Right renal pelvis (tissue), 4 donors: ENCODE measurements around the gene CCNJ. TPM values are rescaled to one million over a fixed set of nuclear protein-coding genes. Genes with fewer than 3 reads are reported as not detected.
"Not testable (repeated sequence)": the region's sequence is repeated elsewhere in the genome, so short reads cannot be mapped to it uniquely, and the experiment has no call there.

Source experiments
- DNase-seq, 4 donors: peaks; one replicate each; pipeline ENCODE4 v3.0.0-alpha.2; 2013; ENCODE audit warnings: low read depth in 4 of 4, low spot score in 3 of 4, missing footprints in 1 of 4
- polyA plus RNA-seq, 4 donors: library from polyadenylated mRNA; unstranded; fragments of 120-200 nt; gene quantifications; one replicate each; pipeline ENCODE4 v1.2.1, GENCODE V29; 2013; ENCODE audit not compliant: insufficient read length in 4 of 4

The CCNJ gene
- polyA plus RNA-seq, result 10 to 100 TPM; 15.9 to 20.6 (median 18.7) TPM

- peak; percentile 77 to 83 (median 79) for DNase-seq
Measured at GRCh38 chr10:96043033-96043892, at the start of gene CCNJ. Gene CCNJ (plus strand): TSS chr10:96043583. CDS start chr10:96044394, 811 bp downstream.

DNA sequence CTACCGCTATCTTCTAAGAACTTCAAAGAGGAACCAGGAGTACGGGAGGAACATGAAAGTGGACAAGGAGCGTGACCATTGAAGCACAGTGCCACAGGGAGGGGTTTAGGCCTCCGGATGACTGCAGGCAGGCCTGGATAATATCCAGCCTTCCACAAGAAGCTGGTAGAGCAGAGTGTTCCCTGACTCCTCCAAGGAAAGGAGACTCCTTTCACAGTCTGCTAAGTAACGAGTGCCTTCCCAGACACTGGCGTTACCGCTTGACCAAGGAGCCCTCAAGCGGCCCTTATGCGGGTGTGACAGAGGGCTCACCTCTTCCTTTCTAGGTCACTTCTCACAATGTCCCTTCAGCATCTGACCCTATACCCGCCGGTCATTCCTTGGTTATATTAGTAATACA, 49.0 kb upstream of the CCNJ start:
- DNase-seq, result not testable (repeated sequence)

- no peak for DNase-seq
Measured at GRCh38 chr10:95998255-95998784, 45.1 kb upstream of the CCNJ start.

GRCh38 chr10:96013956-96014355, 29.4 kb upstream of the CCNJ start:
- DNase-seq, result no peak

DNA sequence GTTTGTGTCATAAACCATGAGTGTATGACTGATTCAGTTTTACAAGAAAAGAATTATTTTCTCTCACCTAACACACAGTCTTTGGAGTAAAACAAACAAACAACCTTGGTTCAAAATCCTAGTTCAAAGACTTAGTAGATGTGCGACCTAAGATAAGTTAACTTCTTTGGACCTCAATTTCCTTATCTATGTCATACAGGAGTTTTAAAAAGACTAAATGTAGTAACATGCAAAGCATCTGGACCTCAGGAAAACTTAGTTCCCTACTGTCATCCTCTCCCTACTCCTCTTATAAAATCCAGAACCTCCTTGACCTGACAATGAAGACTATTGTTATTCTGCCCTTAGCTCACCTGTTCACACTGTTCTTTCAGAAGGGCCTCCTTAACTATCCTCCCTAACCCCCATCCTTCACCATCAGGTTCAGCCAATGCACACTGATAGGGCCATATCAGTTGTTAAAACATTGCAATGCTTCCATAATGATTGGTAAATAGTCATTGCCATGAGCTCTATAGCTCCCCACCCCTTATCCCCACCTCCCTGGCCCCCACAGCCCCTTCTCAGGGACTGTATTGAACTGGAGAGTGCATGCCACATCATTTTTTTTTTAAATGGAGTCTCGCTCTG, 28.8 kb upstream of the CCNJ start:
- DNase-seq, result no peak

DNA sequence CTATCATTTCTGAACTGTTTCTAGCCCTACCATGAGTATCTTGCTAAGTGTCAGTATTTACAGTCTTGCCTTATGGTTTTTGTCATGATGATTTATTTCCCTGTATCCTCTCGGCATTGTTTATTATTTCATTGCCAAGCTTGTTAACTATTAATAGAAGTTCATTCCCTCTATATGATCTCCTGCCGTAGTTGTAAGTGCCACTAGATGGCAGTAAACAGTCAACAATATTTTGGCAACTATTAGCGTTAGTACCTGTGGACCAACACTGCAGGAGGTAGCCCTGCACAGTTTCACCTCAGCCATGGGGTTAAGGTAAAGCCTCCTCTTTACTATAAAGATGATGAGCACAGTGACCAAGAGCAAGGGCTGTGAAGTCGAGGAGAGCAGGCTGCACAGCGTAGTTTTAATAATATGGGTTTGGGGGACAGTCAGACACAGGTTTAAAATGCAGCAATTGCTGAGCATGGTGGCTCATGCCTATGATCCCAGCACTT, 26.1 kb upstream of the CCNJ start:
- peak; percentile 73 to 81 (median 78) for DNase-seq

DNA sequence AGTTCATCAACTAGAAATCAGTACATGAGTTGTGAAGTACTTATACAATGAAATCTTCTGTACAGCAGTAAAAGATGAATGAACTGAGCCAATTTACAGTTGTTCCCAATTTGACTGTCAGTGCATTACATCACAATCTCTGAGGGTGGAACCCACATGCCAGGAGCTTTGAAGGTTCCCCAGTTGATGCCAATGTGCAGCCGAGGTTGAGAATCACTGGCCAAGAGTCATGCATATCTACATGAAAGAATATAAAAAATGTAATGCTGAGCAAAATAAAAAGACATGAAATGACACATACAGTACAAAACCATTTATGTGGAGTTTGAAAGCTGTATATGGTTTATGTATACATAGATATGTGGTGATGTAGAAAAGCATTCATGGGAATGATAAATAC, 22.1 kb upstream of the CCNJ start:
- DNase-seq, result no peak

- DNase-seq, result no peak
Measured at GRCh38 chr10:96022739-96023138, 20.6 kb upstream of the CCNJ start.

- DNase-seq, result no peak
Measured at GRCh38 chr10:96023168-96023567, 20.2 kb upstream of the CCNJ start.

DNA sequence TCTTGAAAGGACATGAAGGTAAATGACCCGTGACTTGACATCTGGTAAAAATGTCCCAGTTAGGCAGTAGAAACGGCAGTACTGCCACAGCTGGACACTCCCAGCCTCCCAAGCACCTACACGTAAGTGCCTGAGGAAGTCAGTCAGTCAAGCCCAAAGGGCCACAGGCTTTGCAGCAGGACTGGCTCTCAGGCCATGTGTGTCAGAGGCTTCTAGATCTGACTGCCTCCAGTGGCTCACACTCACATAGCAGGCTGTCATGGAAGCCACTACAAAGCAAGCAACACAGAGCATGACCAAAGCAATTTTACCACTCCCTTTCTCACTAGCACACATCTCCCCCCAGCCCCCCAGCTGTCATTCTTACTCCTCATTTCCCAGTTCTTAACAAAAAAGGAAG, 17.8 kb upstream of the CCNJ start:
- no peak for DNase-seq

GRCh38 chr10:96034625-96035024, 8.8 kb upstream of the CCNJ start:
- no peak for DNase-seq

- no peak for DNase-seq
Measured at GRCh38 chr10:96038476-96039387, 4.7 kb upstream of the CCNJ start.

GRCh38 chr10:96041146-96041545, 2.2 kb upstream of the CCNJ start:
- DNase-seq, result no peak

DNA sequence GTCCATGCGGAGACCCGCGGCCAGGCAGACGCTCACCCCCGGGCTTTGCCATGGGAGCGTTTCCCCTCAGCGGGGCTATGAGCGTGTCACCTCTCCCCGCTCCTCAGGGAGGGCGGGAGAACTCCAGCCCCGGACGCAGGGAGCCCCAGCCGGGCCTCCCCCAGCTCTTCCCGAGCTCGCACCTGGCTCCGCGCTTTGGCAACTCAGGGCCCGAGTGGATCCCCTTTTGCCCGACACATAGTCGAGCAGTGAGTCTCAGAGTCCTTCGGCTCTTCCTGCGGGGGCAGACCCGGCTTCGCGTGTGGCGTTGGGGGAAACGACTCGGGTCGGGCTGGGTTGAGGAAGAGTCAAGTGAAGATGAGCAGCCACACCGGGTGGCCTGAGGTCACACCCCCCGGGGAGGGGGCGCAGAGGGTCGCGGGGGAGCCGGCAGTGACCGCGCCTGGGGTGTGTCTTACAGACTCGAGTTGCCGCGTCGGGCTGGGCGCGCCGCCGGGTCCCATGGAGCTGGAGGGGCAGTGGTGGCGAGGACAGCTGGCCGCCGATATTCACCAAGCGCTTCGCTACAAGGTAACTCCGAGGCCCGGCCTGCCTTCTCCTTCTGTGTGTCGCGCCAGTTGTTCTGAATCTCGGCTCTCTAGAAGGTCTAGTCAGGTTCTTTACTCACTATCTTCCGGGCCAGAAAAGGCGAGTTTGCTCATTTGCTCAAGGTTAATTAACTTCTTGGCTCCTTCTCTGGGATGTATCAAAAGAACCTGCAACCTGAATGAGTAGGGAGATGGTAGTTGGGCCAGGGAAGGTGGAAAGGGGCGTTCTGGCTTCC, 721 bp downstream of the CCNJ start:
- peak in 3 of 4 donors; percentile 20 to 53 (median 36) for DNase-seq

GRCh38 chr10:96044736-96045135, 1.4 kb downstream of the CCNJ start:
- peak in 1 of 4 donors; percentile 22 for DNase-seq

- no peak for DNase-seq
Measured at GRCh38 chr10:96046546-96046945, 3.2 kb downstream of the CCNJ start.

DNA sequence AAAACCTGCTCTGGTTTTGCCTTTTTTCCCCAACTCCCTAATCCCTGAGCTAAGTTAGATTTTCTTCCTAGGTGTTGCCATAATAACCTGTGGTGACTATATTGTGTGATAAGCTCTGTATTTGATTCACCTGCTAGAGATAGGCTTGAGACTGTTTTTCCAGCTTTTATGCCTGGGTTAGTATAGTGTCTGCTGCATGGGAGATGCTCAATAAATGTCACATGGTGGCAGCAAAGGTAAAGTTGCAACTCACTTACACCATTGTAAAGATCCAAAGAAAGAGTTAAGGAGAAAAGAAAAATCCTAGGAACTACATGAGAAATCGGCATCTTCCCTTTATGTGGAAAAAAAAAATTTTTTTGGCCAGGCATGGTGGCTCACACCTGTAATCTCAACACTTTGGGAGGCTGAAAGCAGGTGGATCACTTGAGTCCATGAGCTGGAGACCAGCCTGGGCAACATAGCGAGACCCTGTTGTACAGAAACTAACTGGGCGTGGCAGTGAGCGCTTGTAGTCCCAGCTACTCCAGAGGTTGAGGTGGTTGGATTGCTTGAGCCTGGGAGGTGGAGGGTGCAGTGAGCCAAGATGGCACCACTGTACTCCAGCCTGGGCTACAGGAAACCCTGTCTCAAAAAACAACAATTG, 3.7 kb downstream of the CCNJ start:
- no peak for DNase-seq

DNA sequence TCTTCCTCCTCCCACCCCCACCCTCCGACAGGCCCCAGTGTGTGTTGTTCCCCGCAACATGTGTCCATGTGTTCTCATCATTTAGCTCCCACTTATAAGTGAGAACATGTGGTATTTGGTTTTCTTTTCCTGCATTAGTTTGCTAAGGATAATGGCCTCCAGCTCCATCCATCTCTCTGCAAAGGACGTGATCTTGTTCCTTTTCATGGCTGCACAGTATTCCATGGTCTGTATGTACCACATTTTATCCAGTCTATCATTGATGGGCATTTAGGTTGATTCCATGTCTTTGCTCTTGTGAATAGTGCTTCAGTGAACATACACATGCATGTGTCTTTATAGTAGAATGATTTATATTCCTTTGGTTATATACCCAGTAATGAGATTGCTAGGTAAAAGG, 4.5 kb downstream of the CCNJ start:
- DNase-seq, result not testable (repeated sequence)

DNA sequence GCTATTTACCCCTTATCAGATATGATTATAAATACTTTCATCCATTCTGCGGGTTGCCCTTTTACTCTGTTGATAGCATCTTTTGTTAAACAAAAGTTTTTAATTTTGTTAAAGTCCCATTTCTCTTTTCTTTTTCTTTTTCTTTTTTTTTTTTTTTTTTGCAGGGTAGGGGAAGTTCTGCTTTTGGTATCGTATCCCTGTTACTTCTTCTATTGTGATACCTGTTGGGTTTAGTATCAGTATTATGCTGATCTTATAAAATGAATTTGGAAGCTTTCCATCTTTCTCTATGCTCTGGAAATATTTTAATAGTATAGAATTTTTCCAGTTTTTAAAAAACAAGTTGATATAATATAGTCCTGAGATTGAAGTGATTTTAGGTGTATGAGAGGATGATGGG, 6.0 kb downstream of the CCNJ start:
- no peak for DNase-seq
